RWPE1 (cell line): Measurements from ENCODE around the gene LANCL2.
"Not testable (repeated sequence)": the region's sequence is repeated elsewhere in the genome, so short reads cannot be mapped to it uniquely, and the experiment has no call there.

Experiments
- CTCF ChIA-PET: fragments of 350-600 bp; sonication (Branson Sonifier 250); formaldehyde crosslinking; extraction: SDS; loops from one replicate; lab custom pipeline; 2021; lab: Yijun Ruan, JAX
- POLR2A ChIA-PET: fragments of 400-600 bp; formaldehyde crosslinking; extraction: SDS; loops from one replicate; lab custom pipeline; 2020; ENCODE audit warnings: antibody characterized with exemption; ENCODE audit not compliant: low non-redundant PET; lab: Yijun Ruan, JAX
- DNase-seq: peaks from one replicate; pipeline ENCODE4 v3.0.0; 2012; ENCODE audit warnings: low spot score
- H3K27ac ChIP-seq: fragments of 450-650 bp; 2 replicates; pipeline ENCODE4 v1.5.1; 2017
- TF ChIP-seq, protein P1 (sequence below): fragments of 450-650 bp; conservative IDR thresholded peaks from 2 replicates; pipeline ENCODE4 v1.5.1; 2017; ENCODE audit warnings: low read depth, mild to moderate bottlenecking

LANCL2 gene

DNA sequence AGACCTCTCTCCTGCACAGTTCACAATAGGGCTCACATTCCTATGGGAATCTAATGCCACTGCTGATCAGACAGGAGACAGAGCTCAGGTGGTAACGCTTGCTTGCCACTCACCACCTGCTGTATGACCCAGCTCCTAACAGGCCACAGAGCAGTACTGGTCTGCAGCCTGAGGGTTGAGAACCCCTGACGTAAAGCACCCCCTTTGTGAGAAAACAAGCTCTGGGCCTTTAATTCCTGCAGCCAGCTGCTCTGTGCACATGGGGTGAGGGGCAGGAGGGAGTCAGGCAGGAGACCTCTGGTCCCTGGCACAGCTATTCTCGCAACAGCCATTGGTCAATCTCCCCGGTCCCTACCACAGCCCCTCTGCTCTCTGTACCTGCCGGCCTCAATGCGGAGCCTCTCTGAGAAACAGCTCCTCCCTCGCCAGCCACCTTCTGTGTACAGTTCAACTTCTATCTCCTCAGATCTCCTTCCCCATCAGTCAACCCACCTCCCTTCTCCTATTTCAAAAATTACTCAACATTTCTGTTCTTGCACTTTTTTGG lies 102.0 kb downstream of the LANCL2 start:
- ChIA-PET POLR2A (no interaction called here), CTCF (interaction anchor here (0.6 kb wide), 1 partner anchor 693 kb away, joined by 4 read pairs; no protein-coding TSS in a partner anchor)
- TF ChIP-seq, protein P1, sequence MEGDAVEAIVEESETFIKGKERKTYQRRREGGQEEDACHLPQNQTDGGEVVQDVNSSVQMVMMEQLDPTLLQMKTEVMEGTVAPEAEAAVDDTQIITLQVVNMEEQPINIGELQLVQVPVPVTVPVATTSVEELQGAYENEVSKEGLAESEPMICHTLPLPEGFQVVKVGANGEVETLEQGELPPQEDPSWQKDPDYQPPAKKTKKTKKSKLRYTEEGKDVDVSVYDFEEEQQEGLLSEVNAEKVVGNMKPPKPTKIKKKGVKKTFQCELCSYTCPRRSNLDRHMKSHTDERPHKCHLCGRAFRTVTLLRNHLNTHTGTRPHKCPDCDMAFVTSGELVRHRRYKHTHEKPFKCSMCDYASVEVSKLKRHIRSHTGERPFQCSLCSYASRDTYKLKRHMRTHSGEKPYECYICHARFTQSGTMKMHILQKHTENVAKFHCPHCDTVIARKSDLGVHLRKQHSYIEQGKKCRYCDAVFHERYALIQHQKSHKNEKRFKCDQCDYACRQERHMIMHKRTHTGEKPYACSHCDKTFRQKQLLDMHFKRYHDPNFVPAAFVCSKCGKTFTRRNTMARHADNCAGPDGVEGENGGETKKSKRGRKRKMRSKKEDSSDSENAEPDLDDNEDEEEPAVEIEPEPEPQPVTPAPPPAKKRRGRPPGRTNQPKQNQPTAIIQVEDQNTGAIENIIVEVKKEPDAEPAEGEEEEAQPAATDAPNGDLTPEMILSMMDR: no peak

GRCh38 chr7:55468495-55468894 lies 103.4 kb downstream of the LANCL2 start:
- CTCF ChIA-PET: interaction anchor here (0.6 to 0.7 kb wide), 3 partner anchors 44 to 1295 kb away, joined by 3 to 4 read pairs (median 3); no protein-coding TSS in a partner anchor
- H3K27ac ChIP-seq: no peak overlapping the region
- POLR2A ChIA-PET: no interaction called here
- DNase-seq: no peak
- TF ChIP-seq, protein P1: no peak

More for the DNA sequence above, 102.0 kb downstream of the LANCL2 start:
- DNase-seq: no peak
- H3K27ac ChIP-seq: no peak overlapping the region

- no peak for DNase-seq
- ChIA-PET POLR2A (no interaction called here), CTCF (interaction anchor here (0.6 to 0.7 kb wide), 2 partner anchors 45 to 458 kb away, joined by 3 to 4 read pairs; no protein-coding TSS in a partner anchor)
- no peak overlapping the region for H3K27ac ChIP-seq
- TF ChIP-seq, protein P1: no peak
Observed at GRCh38 chr7:55469271-55469681, 104.1 kb downstream of the LANCL2 start.

DNA sequence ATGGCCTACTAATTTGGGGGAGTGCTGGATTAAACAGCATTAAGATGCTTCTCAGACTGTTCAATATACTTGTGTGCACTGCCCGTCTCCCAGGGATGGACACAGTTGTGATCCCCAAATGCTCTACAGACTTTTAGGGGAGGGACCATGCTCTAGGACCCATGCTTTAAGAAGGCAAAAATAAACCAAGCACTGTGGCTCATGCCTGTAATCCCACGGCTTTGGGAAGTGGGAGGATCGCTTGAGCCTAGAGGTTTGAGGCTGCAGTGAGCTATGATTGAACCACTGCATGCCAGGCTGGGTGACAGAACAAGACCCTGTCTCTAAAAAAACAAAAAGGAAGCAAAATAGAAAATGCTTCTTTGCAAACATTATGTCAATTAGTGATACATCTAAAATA lies 104.6 kb downstream of the LANCL2 start:
- ChIA-PET CTCF (interaction anchor here (0.7 kb wide), 1 partner anchor 13 kb away, joined by 3 read pairs; no protein-coding TSS in a partner anchor), POLR2A (no interaction called here)
- TF ChIP-seq, protein P1: no peak
- DNase-seq: no peak
- no peak overlapping the region for H3K27ac ChIP-seq

GRCh38 chr7:55470261-55470660 lies 105.1 kb downstream of the LANCL2 start:
- TF ChIP-seq, protein P1: no peak
- no peak for DNase-seq
- POLR2A ChIA-PET: no interaction called here
- CTCF ChIA-PET: interaction anchor here (0.7 kb wide), 1 partner anchor 13 kb away, joined by 3 read pairs; no protein-coding TSS in a partner anchor
- no peak overlapping the region for H3K27ac ChIP-seq

GRCh38 chr7:55471594-55471993 lies 106.5 kb downstream of the LANCL2 start:
- CTCF ChIA-PET, POLR2A ChIA-PET, DNase-seq, H3K27ac ChIP-seq: not testable (repeated sequence)

GRCh38 chr7:55472406-55472805 lies 107.3 kb downstream of the LANCL2 start:
- CTCF ChIA-PET, H3K27ac ChIP-seq, DNase-seq, POLR2A ChIA-PET: not testable (repeated sequence)
